Esophagus muscularis mucosa (tissue), 4 donors: Measurements from ENCODE around the gene PLIN5.

ENCODE experiments used
- CTCF ChIP-seq, 3 experiments: fragments of 200-600 bp in 2 of 3; fragments of 450-650 bp in 1 of 3; sonication (generic) in 2 of 3; IDR thresholded peaks; one replicate each; pipeline ENCODE4 v1.5.1; 2017 to 2019; ENCODE audit warnings: antibody characterized with exemption in 3 of 3, mild to moderate bottlenecking in 2 of 3, moderate library complexity in 1 of 3
- EP300 ChIP-seq: sonication (generic); formaldehyde crosslinking; IDR thresholded peaks from one replicate; pipeline ENCODE4 v1.6.1; 2017; ENCODE audit warnings: antibody characterized with exemption
- POLR2A ChIP-seq: fragments of 450-650 bp; IDR thresholded peaks from one replicate; pipeline ENCODE4 v1.6.1; 2017; ENCODE audit warnings: antibody characterized with exemption, moderate library complexity, mild to moderate bottlenecking, low read depth
- POLR2AphosphoS5 ChIP-seq, 2 donors: sonication (generic); formaldehyde crosslinking; IDR thresholded peaks; one replicate each; pipeline ENCODE4 v1.6.1; 2017; ENCODE audit warnings: antibody characterized with exemption in 2 of 2

- no peak for TF ChIP-seq CTCF (IDR thresholded peaks at IDR 0.05)
- TF ChIP-seq POLR2AphosphoS5 (IDR thresholded peaks at IDR 0.05) = no peak
- TF ChIP-seq POLR2A = no peak
- no peak for TF ChIP-seq EP300
Measured at GRCh38 chr19:4519172-4519496, 15.9 kb downstream of the PLIN5 start.
